Measurements from ENCODE around the gene INPP5K.
"Not testable (repeated sequence)": the region's sequence is repeated elsewhere in the genome, so short reads cannot be mapped to it uniquely, and the experiment has no call there.

The INPP5K gene

DNA sequence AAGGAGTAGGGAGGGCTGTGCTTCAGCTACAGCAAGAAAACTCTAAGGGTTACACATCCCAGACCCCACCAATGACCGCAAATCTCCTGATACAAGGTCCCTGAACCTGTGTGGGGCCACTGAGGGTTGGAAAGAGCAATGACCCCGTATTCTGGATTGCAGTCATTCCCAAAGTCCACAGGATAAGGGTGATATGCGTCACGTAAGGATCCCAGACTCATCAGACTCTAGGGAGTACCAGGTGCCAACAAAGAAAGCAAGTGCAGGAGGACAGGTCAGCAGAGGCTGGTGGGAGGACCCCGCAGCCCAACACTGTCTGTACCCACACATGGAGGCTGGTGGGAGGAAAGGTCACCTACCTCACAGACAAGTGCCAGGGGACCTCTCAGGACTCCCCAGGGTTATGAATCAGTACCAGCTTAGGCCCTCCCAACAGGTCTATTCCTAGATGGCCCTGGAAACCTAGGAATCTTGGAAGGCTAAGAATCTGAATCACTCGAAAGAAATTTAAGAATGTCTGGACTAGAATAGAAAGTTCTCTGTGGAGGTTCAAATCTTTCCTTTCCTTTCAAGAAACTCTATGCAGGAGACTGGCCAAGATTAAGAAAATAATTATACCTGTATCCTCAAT is 30.0 kb upstream of the INPP5K start:
- no peak for DNase-seq

DNA sequence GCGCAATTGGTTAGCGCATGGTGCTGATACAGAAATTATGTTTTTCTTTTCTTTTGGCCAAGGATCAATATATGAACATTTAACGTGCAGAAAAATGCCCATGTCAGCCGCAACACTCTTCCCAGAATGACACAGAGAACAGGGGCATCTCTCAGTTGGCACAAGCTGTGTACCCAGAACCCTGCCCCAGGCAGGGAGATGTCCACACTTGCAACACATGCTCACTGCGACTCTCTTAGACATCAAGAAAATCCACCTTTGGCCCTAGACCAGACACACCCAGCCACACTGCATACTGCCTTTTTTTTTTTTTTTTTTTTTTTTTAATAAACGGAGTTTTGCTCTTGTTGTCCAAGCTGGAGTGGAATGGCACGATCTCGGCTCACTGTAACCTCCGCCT is 29.2 kb upstream of the INPP5K start:
- no peak for DNase-seq

DNA sequence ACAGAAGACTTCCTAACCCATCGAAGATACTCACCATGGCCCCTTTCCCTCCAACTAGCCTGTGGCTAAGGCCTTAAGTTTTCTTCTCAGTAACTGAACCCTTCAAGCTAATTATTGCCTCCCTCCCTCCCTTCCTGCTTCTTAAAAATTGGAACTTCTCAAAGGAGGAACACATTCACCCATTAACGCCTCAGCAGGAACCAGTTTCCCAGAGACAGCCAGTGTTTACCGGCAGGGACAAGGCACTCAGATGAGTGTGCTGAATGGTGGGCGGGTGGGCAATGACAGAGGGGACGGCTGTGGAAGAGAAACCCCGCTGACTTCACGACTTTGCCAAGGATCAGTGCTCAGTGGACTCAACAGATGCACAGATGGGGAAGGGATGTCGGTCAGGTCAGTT is 25.9 kb upstream of the INPP5K start:
- DNase-seq = no peak

DNA sequence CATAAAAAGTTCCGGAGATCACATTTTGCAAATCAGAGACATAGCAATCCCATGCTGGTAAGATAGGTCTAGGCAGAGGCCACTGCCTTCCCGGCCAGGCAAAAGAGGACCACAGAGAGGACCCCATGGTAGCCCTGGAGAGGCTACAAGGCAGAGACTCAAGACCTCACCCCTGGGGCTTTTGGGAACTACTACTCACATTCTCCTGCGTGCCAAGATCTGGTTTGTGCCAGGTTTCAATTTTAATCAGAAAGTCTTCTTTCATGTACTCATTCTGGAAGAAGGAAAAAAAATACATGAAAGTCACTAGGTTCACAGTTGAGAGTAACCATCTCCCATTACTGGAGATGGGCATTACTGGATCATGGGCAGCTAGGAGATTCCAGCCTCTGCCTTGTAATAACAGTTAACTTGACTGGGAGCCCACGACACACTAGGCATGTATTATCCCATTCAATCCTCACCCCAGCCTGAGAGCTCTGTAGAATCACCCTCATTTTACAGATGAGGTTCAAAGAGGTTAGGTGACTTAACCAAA is 25.0 kb upstream of the INPP5K start:
- DNase-seq = no peak

DNA sequence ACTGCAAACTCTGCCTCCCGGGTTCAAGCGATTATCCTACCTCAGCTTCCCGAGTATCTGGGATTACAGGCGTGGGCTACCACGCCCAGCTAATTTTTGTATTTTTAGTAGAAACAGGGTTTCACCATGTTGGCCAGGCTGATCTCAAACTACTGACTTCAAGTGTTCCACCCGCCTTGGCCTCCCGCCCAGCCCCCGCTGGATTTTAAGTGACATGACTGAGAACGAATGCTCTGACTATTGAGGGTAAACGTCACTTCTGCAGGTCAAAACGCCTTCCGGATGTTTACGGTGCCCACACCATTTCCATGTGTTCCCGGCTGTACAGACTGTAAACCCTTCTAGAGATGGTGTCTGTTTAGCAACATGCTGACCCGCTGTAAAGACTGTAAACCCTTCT is 23.4 kb upstream of the INPP5K start:
- DNase-seq = no peak

DNA sequence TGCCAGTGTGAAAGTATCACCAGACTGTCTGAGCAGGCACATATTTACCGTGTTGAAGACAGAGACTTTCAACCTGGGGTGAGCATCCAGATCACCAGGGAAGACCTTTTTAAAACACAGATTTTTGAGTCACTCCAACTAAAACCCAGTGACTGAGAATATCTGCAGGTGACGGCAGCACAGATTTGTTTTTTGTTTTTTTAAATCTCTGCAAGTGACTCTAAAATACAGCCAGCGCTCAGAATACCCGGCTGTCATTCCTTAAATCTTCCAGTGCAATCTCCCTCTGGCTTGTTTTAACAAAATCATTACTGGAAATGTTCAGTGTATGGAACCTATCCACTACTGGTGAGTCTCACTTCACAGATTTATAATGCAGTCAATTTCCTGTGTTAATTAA is 19.3 kb upstream of the INPP5K start:
- no peak for DNase-seq

DNA sequence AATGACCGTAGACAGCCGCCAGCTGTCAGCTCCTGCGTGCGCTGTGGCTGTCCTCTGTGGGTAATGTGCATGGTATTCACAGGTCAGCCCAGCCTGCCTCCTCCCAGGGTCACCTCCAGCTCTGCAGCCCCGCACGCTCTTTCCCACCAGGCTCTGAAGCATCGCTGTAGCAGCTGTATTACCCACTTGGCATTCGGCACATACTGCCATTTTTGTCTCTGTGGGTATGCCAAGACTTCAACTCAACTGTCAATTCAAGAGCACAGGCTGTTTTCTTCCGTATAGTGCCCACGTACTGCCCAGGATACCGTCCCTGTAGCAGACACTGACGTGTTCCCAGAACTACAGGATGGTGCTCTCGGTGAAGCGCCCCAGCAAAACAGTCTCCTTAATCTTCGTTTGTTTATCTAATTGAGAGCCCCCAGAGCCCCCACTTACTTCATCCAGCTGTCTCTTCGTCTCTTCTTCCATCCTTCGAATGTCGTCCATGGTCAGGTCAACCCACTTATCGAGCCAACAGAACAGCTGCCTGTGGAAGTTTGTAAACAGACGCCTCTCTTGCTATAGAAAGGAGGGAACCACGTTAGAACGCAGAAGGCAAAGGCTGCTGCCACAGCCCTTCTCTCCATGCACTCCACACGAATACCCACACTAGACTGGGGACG is 17.4 kb upstream of the INPP5K start:
- no peak for DNase-seq

DNA sequence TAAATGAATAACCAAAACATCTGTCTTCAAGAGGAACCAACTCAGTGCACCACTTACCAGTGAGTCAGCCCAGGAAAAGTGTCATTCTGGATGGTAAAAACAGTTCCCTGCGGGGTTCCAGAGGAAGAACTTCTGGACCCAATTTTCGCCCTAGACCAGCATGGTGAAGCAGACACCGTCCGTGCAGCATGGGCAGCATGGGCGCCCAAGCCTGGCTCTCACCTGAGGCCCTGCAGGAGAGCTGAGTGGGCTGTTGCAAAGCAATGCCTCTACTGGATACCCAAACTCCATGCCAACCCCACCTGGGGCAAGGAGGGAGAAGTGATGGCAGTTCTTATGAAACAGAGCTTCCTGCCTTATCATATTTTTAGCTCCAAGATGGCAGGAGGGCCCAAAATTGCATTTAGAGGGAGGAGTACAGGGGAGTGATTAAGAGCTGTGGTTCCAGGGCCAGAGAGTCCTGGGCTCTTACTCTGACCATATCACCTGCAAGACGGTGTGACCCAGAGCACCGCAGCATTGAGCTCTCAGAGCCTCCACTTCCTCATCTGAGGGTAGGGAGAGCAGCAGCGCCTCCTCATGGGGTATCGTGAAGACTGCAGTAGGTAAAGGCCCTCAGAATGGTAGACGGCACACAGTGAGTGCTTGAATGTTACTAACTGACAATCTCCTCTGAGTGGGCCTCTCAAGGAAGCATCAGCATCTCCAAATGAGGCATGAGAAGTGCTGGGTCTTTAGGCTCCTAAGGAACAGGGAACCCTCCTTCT is 16.6 kb upstream of the INPP5K start:
- DNase-seq = no peak

DNA sequence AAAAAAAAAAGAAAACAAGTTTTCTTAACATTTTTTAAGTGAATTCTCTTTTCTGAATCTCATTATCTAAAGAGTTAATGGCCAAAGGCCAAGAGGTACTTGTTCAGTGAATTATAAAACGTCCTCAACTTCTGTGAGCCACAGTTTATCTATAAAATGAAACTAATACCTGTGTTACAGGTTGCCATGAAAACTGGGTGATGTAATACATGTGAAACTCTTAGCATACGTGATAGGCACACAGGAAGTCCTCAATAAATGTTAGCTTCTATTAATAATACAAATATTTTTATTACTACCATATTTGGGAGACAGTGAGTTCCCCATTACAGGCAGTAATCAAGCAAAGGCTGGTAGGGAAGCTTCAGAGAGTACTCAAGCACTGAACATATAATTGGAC is 13.5 kb upstream of the INPP5K start:
- no peak for DNase-seq

DNA sequence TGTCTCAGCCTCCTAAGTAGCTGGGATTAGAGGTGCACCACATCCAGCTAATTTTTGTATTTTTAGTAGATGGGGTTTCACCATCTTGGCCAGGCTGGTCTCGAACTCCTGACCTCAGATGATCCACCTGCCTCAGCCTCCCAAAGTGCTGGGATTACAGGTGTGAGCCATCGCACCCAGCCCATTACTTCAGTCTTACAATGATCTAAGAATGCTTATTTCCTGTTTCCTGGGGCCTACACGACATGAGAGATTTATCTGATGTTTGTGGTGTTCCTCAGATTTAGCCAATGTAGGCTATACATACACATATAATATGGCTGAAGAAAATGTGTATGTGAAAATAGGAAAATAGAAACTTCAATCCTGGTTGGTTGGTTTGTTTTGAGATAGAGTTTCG is 10.5 kb upstream of the INPP5K start:
- not testable (repeated sequence) for DNase-seq

DNA sequence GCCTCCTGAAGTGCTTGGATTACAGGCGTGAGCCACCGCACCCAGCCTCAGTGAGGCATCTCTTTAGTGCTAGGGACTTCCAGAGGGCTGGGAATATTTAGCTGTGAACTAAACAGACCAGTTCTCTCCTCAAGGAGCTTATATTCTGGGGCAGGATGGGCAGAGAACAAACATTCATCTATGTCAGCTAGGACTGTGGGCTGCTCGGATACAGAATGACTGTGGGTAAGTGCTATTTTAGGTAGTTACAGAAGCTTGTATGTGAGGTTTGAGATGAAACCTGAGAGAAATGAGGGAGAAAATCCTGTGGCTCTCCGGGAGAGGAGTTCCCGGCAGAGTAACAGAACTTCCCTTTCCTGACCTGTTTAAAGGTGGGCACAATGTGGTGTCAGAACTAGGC is 6.2 kb upstream of the INPP5K start:
- no peak for DNase-seq

DNA sequence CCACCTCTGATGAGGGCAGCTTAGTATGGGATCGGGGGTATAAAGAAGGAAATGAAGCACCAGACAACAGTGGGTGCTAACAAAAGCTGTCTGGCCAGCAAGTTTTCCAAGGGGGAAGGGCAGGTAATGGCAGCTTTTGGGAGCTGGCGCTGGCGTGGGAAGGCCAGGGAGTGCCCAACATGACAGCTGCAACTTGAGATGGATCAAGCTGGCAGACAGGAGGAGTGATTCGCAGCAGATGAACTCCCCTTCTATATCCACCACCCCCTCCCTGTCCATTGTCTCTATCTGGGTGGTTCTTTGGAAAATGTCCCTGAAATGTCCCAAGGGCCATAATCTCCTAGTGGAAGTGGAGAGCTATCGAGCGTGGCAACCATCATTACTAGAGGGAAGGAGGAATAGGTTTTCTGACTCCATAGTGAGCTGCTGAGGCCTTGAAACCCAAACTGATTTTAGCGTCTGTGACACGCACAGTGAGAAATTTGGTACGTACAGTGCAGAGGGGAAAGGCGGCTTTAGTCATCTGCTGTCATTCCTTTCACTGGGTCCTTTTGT is 4.8 kb upstream of the INPP5K start:
- no peak for DNase-seq

DNA sequence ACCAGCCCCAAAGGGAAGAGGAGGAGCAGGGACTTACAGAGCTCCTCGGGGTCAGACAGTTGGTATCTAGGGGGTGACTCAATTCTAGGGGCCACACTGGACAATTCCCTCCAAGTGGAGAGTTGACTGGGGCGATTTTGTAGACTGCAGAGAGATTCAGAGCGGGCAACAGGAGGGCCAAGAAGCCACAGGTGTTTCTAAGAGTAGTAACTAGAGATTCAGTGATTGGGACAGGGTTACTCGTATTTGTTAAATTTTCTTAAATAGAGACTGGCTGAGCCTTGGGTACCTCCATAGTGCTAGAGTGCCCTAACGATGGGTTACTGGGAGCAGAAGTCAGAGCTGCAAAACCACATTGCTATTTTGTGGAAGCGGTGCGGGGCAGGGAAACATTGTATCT is 3.3 kb upstream of the INPP5K start:
- no peak for DNase-seq

DNA sequence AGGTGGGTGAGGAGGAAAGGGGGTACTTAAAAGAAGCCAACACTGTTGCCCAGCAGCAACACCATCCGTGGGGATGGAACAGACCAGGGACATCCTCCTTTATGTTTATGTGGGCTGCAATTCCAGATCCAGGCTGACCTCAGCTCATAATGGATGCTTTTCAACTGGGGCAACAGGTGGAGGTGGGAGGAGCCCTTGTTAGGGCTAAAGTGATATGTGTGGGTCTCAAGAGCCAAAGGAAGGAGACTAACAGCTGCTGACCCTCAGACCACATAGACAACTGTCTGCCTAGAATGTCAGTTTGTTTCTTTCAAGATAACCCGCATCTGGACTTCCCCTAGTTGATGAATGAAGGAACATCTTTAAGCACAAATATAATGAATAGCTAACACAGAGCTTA is 2.0 kb upstream of the INPP5K start:
- no peak for DNase-seq

DNA sequence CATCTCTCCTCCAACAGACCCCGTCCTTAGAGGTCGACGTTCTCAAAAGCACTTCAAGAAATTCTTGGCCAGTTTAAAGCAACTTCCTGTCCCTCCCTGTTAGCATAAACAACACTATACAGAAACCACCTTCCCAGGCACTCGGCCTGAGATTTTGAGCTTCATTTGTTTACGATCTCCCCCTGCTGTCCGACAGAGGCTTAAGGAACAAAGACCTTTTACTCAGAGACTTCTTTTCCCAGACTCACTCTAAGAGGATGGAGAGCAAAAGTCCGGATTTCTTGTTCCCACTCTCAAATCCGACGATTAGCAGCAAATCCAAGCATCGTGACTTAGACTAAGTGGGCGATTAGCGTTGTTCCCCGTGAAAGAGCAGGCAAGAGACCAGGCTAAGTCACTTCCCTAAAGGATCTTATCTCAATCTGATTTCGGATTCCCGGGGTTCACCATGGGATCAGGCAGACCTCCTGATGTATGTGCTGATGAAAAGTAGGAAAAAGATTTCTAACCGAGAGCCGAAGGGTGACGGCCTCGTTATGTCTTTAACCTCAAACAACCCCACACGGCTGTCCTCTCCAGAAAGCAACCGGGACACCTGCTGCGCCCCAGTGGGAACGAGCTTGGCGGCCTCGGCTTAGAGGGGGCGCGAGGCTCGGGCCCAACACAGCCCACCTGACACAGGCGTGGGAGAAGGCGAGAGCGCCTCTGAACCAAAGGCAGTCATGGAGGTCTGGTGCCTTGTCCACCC is 598 bp downstream of the INPP5K start:
- no peak for DNase-seq

DNA sequence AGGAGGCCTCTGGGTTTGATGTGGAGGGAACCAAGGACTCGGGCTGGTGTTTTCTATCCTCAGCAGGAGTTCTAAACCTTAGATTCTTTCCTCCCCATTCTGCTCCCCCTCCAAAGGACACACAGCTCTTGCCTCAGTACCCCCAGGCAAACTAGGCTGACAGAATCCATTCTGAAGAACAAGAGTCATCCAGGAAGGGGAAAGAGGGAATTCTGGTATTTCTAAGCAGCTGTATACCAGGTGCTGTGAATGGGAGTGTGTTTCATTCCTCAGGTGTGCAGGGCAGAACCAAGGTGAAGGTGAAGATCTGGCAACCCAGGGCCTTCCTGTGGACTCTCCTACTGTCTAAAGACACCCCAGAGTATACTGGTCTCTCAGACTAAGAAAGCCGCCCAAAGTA is 4.1 kb downstream of the INPP5K start:
- no peak for DNase-seq

DNA sequence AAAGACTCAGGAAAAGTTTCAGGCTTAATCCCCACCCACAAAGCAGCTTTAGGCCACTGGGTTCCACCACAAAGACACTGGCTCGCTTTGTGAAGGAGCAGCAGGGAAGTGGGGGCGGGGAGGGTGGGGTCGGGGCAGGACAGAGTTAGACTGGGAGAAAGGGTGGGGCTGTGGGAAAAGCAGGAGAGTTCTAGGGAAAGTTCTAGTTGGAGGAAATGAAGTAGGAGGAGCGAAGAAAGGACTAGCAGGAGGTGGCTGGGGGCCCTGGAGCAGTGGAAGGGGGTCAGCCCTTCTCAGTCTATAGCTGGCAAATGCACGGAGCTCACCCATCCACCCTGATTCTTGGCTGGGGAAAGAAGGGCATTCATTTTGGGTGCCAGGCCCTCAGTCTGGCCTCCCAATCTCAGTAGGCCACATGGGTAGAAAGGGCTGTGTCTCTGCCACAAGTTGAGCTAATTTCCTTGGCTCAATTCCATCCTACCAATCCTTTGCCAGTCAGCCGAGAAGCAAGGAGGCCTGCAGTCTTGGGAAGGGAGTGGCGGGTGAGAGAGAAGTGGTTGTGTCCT is 4.6 kb downstream of the INPP5K start:
- no peak for DNase-seq

DNA sequence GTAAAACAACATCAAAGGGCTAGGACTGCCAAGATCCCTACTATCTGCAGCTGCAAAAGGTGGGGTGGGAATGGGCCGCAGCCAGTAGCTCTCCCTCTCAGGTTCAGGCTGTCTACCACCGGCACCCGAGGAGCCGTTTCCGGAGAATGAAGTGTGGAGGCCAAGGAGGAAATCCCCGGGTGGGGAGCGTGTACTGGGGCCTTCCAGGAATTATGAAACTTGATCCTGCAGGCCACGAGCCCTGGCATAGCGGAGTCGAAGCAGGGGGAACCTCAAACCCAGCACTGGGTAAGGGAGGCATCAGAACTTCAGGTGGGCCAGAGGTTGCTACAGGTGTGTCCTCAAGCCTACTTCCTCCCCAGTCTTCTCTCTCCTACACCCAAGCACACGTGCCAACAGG is 5.1 kb downstream of the INPP5K start:
- no peak for DNase-seq

DNA sequence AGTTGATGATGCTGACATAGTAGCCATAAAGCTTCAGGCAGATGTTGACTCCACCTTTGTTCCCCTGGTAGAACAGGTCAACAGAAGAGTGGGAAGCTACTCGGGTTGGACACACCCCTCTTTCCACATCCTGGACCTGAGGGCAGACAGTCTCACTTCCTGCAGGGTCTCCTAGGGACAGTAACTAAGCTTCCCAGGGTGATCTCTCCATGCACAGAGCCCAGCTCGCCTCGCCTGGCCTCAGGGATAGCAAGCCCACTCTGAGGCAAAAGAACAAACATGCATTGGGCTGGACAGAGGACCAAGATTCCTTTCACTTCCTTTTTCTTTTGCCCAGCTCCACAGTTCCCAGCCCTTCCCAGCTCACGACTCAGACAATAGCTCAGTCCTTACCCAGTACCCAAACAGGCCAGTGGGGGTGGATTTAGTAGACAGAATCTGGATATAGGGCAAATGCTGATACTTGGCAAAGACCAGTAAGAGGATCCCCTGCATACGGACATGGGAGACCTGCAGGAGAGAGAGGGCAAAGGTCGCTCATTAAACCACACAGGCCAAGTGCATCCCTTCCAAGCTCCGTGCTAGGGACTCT is 7.0 kb downstream of the INPP5K start:
- no peak for DNase-seq

DNA sequence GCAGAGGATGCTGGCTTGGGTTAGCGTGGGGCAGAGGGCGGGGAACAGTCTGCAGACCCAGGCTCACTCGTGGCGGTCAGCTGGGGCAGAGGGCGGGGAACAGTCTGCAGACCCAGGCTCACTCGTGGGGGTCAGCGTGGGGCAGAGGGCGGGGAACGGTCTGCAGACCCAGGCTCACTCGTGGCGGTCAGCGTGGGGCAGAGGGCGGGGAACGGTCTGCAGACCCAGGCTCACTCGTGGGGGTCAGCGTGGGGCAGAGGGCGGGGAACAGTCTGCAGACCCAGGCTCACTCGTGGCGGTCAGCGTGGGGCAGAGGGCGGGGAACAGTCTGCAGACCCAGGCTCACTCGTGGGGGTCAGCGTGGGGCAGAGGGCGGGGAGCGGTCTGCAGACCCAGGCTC is 7.7 kb downstream of the INPP5K start:
- DNase-seq = not testable (repeated sequence)

DNA sequence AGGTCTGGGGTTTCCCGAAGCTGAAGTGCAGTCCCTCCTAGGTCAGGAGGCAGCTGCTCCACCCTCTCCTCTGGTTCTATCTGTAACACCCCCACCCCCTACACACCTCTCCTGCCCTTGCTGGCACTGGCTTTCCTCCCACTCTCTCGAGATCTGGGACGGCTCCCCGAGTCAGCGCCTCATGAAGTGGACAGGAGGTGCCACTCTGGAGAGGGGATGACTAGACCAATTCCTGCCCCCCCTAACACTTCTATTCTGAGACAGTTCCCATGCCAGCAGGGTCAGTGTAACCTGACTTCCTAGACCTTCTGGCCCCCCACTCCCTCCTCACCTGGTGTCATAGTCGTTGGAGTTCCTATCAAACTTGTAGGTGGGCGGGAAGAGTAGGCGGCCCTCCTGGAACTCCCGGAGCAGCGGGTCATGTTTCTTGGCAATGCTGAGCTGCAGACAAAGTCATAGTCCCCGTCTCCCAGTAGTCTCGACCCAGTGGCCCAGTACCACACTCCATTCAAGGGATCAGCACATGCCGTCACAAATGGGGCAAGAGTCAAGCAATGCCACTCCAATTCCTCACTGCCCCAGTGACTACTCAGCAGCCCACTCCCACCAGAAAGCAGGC is 9.7 kb downstream of the INPP5K start:
- DNase-seq = no peak

DNA sequence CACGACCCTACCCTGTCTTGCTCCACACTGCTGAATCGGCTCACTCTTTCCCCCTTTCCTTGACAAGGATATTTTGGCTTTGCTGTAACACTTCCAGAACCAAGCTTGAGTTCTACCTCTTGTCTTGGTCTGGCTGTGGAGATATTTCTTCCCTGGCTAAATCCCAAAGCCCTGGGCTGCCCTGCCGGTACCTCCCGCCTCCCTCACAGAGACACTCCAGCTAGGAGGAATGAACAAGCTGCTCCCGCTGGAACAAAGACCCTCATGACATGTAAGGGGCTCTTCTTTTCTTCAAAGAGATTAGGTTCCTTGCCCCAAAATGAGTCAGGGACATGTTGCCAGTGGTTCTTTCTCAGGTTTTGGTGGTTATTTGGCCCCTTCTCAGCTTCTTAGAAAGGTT is 10.8 kb downstream of the INPP5K start:
- DNase-seq = no peak
